ENCODE measurements around the gene MAU2.
"Not testable (repeated sequence)": the region's sequence is repeated elsewhere in the genome, so short reads cannot be mapped to it uniquely, and the experiment has no call there.

Gene MAU2

DNA sequence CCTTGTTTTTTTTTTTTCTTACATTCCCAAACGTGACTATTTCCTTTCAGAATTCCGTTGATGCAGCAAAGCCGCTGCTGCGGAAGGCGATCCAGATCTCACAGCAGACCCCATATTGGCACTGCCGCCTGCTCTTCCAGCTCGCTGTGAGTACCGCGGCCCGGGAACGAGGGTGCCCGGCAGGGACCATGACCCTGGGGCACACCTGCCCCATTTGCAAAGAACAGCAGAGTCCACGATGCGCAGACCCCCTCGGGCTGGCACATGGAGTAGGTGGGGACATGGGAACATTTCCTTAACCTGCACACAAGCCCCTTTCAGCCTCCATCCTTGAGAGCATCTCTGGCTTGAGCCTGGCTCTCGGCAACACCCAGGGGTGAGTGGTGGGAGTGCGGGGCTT lies 16.5 kb downstream of the MAU2 start:
- Histone ChIP-seq H3K36me3 (ENCODE audit: control insufficient read depth, insufficient read depth, low read length) (peaks cover 54% of the 10 kb centered on the region), H3K4me3 (ENCODE audit: low read depth, low read length) (no peak overlapping the region), H3K4me1 (ENCODE audit: control insufficient read depth, insufficient read depth, low read length) (no peaks in the 10 kb centered on the region), H3K9ac (ENCODE audit: low read depth, low read length) (no peak overlapping the region), H3K27me3 (ENCODE audit: control insufficient read depth, insufficient read depth, low read length) (no peaks in the 10 kb centered on the region), H3K9me3 (ENCODE audit: control insufficient read depth, insufficient read depth, low read length) (no peaks in the 10 kb centered on the region)

DNA sequence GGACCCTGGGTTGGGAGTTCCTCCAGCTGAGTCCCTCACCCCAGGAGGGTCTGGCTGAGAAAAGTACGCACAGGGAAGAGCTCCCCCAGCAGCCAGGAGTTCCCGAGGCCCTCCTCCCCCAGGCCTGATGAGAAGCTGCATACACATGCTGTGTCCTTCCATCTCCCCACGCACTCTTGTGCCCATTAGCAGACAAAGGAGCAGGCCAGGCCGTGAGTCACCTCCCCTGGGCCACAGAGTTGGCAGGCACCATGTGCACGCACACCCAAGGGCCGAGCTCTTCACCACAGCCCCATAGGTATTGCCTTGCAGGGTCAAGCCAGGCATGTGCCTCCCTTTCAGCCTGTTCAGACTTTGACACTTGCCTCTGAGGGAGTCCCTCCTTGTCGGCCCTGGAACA lies 17.5 kb downstream of the MAU2 start:
- H3K9me3 ChIP-seq (ENCODE audit: control insufficient read depth, insufficient read depth, low read length) = no peaks in the 10 kb centered on the region
- peaks cover 64% of the 10 kb centered on the region for H3K36me3 ChIP-seq (ENCODE audit: control insufficient read depth, insufficient read depth, low read length)
- no peak overlapping the region for H3K4me3 ChIP-seq (ENCODE audit: low read depth, low read length)
- H3K4me1 ChIP-seq (ENCODE audit: control insufficient read depth, insufficient read depth, low read length) = no peaks in the 10 kb centered on the region
- no peaks in the 10 kb centered on the region for H3K27me3 ChIP-seq (ENCODE audit: control insufficient read depth, insufficient read depth, low read length)
- no peak overlapping the region for H3K9ac ChIP-seq (ENCODE audit: low read depth, low read length)

DNA sequence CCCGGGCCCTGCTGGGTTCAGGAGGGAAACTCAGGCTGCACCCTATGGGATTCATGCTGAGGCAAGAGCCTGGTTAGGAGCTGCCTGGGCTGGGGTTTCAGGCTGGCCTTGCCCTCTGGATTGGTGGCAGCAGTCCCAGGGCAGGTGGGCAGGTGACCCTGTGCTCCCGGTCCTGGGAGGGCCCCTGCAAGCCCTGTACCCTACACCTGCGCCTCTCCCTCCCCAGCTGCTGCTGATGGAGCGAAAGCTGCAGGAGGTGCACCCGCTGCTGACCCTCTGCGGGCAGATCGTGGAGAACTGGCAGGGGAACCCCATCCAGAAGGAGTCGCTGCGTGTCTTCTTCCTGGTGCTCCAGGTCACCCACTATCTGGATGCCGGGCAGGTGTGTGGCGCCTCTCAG lies 20.4 kb downstream of the MAU2 start:
- H3K36me3 ChIP-seq (ENCODE audit: control insufficient read depth, insufficient read depth, low read length) = peaks cover 76% of the 10 kb centered on the region

DNA sequence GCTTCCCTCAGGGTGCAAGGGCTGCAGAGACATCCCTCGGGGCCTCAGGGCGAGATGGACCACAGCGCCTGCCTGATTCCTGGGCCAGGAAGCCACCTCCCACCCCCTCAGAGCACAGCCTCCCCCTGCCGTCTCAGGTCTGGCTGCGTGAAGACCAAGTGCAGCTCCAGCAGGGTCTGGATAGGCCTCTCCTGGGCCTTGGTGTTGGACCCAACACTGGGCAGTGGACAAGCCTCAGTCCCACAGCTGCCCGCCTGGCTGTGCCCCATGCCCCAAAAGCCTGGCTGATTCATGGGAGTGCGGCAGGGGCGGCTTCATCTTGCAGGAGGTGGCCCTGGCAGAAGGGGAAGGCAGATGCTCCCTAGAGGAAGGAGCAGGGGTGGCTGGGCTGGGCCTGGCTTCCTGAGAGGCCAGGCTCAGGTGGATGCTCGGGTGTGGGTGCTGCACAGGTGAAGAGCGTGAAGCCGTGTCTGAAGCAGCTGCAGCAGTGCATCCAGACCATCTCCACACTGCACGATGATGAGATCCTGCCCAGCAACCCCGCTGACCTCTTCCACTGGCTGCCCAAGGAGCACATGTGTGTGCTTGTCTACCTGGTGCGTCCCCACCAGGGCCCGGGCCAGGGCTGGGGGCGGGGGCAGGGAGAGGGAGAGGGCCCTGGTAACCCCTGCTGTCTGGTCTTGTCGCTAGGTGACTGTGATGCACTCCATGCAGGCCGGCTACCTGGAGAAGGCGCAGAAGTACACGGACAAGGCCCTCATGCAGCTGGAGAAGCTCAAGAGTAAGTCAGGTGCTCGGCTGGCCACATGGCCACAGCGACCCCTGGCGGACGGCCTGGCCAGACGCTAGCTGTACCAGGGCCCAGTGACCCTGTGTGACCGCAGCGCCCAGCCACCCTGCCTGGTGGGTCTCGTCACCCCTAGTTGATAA lies 21.7 kb downstream of the MAU2 start:
- no peaks in the 10 kb centered on the region for H3K4me1 ChIP-seq (ENCODE audit: control insufficient read depth, insufficient read depth, low read length)
- H3K36me3 ChIP-seq (ENCODE audit: control insufficient read depth, insufficient read depth, low read length) = peaks cover 70% of the 10 kb centered on the region
- no peaks in the 10 kb centered on the region for H3K9me3 ChIP-seq (ENCODE audit: control insufficient read depth, insufficient read depth, low read length)
- H3K4me3 ChIP-seq (ENCODE audit: low read depth, low read length) = no peak overlapping the region
- no peak overlapping the region for H3K9ac ChIP-seq (ENCODE audit: low read depth, low read length)
- H3K27me3 ChIP-seq (ENCODE audit: control insufficient read depth, insufficient read depth, low read length) = no peaks in the 10 kb centered on the region

More for the DNA sequence above, 20.4 kb downstream of the MAU2 start:
- no peak overlapping the region for H3K4me3 ChIP-seq (ENCODE audit: low read depth, low read length)
- no peak overlapping the region for H3K9ac ChIP-seq (ENCODE audit: low read depth, low read length)
- H3K9me3 ChIP-seq (ENCODE audit: control insufficient read depth, insufficient read depth, low read length) = no peaks in the 10 kb centered on the region
- H3K4me1 ChIP-seq (ENCODE audit: control insufficient read depth, insufficient read depth, low read length) = no peaks in the 10 kb centered on the region
- H3K27me3 ChIP-seq (ENCODE audit: control insufficient read depth, insufficient read depth, low read length) = no peaks in the 10 kb centered on the region

DNA sequence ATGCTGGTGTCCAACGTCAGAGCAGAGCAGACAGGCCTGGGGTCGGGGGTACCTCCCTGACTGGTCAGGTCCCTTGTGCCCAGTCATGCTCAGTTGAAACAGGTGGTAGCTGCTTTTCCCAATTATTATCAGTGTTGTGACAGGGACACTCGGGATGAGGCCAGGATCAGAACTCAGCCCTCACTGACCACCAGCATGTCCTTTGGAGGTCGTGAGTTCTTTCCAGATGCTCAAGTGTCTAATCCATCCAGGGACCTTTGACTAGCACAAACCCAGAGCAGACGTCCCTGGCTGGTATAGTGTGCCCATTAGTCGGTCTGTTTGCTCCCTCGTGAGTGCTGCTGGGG lies 22.4 kb downstream of the MAU2 start:
- no peak overlapping the region for H3K4me3 ChIP-seq (ENCODE audit: low read depth, low read length)
- no peaks in the 10 kb centered on the region for H3K27me3 ChIP-seq (ENCODE audit: control insufficient read depth, insufficient read depth, low read length)
- H3K36me3 ChIP-seq (ENCODE audit: control insufficient read depth, insufficient read depth, low read length) = peaks cover 64% of the 10 kb centered on the region
- no peak overlapping the region for H3K9ac ChIP-seq (ENCODE audit: low read depth, low read length)
- H3K9me3 ChIP-seq (ENCODE audit: control insufficient read depth, insufficient read depth, low read length) = no peaks in the 10 kb centered on the region
- no peaks in the 10 kb centered on the region for H3K4me1 ChIP-seq (ENCODE audit: control insufficient read depth, insufficient read depth, low read length)

DNA sequence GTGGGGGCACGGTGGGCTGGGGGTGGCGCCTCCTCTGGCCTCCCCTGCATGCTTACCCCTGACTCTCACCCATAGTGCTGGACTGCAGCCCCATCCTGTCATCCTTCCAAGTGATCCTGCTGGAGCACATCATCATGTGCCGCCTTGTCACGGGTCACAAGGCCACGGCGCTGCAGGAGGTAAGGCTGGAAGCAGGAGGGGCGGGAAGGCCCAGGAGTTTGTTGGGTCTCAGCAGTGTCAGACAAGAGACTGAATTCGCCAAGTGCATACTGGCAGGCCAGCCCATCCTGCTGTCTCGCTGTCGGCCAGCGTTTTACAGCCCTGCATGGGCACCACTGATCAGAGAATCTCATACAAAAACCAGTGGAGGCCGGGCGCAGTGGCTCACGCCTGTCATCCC lies 23.1 kb downstream of the MAU2 start:
- no peak overlapping the region for H3K4me3 ChIP-seq (ENCODE audit: low read depth, low read length)
- peaks cover 62% of the 10 kb centered on the region for H3K36me3 ChIP-seq (ENCODE audit: control insufficient read depth, insufficient read depth, low read length)
- no peaks in the 10 kb centered on the region for H3K27me3 ChIP-seq (ENCODE audit: control insufficient read depth, insufficient read depth, low read length)
- H3K9ac ChIP-seq (ENCODE audit: low read depth, low read length) = no peak overlapping the region
- no peaks in the 10 kb centered on the region for H3K9me3 ChIP-seq (ENCODE audit: control insufficient read depth, insufficient read depth, low read length)
- no peaks in the 10 kb centered on the region for H3K4me1 ChIP-seq (ENCODE audit: control insufficient read depth, insufficient read depth, low read length)

DNA sequence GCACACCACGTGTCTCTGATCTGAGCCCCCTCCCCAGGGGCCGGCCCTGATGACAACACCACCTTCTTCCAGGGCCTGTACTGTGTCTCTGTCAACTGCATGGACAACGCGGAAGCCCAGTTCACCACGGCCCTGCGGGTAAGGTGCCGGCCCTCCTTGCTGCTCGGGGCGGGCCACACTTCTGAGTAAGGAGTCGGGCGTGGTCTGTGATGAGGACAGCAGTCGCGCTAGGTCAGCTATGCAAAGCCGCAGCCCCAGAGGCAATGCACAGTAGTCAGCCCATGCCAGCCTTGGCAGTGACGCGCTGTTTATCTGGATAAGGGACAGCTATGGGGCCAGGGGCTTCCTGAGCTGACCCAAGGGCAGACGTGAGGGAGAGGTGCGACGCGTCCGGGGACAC lies 24.6 kb downstream of the MAU2 start:
- no peaks in the 10 kb centered on the region for H3K4me1 ChIP-seq (ENCODE audit: control insufficient read depth, insufficient read depth, low read length)
- H3K9ac ChIP-seq (ENCODE audit: low read depth, low read length) = no peak overlapping the region
- H3K4me3 ChIP-seq (ENCODE audit: low read depth, low read length) = no peak overlapping the region
- no peaks in the 10 kb centered on the region for H3K9me3 ChIP-seq (ENCODE audit: control insufficient read depth, insufficient read depth, low read length)
- peaks cover 68% of the 10 kb centered on the region for H3K36me3 ChIP-seq (ENCODE audit: control insufficient read depth, insufficient read depth, low read length)
- no peaks in the 10 kb centered on the region for H3K27me3 ChIP-seq (ENCODE audit: control insufficient read depth, insufficient read depth, low read length)

DNA sequence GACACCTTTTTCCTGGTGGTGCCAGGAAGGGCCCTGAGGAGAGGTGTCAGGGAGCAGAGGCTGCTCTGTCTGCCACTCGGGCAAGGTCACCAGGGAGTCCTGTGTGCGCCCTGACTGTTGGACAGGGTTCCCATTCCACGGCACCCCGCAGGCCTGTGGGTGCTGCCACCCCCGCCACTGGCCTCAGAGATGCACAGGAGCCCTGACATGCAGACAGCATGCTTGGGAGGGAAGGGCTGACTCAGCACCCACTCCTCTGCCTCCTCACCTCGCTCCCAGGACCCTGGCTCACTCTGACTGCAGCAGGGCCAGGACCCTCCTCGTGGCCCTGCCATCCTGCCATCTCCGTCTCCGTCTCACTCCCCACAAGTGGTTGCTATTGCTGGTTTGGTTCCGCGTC lies 25.3 kb downstream of the MAU2 start:
- Histone ChIP-seq H3K27me3 (ENCODE audit: control insufficient read depth, insufficient read depth, low read length) (no peaks in the 10 kb centered on the region), H3K9ac (ENCODE audit: low read depth, low read length) (no peak overlapping the region), H3K4me3 (ENCODE audit: low read depth, low read length) (no peak overlapping the region), H3K36me3 (ENCODE audit: control insufficient read depth, insufficient read depth, low read length) (peaks cover 64% of the 10 kb centered on the region), H3K9me3 (ENCODE audit: control insufficient read depth, insufficient read depth, low read length) (no peaks in the 10 kb centered on the region), H3K4me1 (ENCODE audit: control insufficient read depth, insufficient read depth, low read length) (no peaks in the 10 kb centered on the region)

DNA sequence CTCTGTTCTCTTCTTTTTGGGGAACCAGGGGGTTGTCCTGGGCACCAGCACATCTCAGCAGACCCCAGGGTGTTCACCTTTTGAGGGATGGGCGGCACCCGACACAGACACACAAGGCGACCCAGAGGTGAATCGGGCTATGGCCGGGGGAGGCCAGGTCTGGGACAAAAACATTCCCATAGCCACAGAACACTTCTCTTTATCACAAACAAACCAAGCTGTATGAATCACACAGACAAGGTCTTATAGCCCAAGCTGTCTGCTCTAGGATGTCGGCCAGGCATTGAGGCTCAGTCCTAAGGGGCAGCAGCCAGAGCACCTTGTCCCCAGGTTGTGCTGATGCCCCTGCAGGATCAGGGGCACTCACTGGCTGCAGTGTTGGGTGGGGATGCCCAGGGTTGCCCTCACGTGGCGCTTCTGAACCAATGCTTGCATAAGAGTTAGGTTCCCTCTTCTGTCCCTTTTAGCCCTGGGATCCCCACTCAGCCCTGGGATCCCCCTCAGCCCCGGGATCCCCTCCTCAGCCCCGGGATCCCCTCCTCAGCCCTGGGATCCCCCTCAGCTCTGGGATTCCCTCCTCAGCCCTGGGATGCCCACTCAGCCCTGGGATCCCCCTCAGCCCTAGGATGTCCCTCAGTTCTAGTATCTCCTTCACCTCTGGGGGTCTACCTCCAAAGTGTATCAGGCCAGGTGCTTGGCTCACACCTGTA lies 26.9 kb downstream of the MAU2 start:
- H3K4me3 ChIP-seq (ENCODE audit: low read depth, low read length) = no peak overlapping the region
- no peak overlapping the region for H3K9ac ChIP-seq (ENCODE audit: low read depth, low read length)
- no peaks in the 10 kb centered on the region for H3K4me1 ChIP-seq (ENCODE audit: control insufficient read depth, insufficient read depth, low read length)
- H3K27me3 ChIP-seq (ENCODE audit: control insufficient read depth, insufficient read depth, low read length) = no peaks in the 10 kb centered on the region
- H3K36me3 ChIP-seq (ENCODE audit: control insufficient read depth, insufficient read depth, low read length) = peaks cover 53% of the 10 kb centered on the region
- no peaks in the 10 kb centered on the region for H3K9me3 ChIP-seq (ENCODE audit: control insufficient read depth, insufficient read depth, low read length)

DNA sequence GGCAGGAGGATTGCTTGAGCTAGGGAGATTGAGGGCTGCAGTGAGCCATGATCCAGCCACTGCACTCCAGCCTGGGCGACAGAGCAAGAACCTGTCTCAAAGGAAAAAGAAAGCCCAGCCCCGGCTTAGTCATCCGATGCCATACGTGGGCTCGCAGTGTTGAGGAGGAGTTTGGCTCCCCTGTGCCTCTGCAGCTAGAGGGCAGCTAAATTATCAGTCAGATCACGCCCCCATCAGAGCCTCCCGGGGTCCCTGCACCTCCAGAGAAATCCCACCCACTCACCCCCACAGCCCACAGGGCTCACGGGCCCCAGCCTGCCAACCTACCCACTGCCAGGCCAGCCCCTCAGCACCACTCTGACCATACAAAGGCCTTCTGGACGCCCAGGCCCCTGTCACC lies 27.6 kb downstream of the MAU2 start:
- Histone ChIP-seq H3K36me3 (ENCODE audit: control insufficient read depth, insufficient read depth, low read length) (peaks cover 51% of the 10 kb centered on the region), H3K27me3 (ENCODE audit: control insufficient read depth, insufficient read depth, low read length) (no peaks in the 10 kb centered on the region), H3K9me3 (ENCODE audit: control insufficient read depth, insufficient read depth, low read length) (no peaks in the 10 kb centered on the region), H3K4me3 (ENCODE audit: low read depth, low read length) (no peak overlapping the region), H3K4me1 (ENCODE audit: control insufficient read depth, insufficient read depth, low read length) (no peaks in the 10 kb centered on the region), H3K9ac (ENCODE audit: low read depth, low read length) (no peak overlapping the region)

DNA sequence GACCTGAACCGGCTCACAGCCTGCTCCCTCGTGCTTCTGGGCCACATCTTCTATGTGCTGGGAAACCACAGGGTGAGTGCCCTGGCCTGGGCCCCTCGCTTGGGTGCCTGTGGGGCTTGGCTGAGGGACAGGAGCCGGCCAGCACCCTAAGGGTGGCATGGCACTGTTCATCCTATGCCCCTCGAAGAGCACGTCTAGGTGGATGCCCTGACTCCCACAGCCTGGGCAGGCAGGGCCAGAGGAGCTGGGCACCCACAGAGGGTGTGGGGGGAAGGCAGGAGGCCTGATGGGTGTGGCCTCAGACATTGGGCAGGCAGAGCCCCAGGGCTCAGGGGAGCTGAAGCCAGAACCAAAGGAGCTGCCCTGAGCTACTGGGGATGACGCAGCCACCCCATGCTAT lies 28.7 kb downstream of the MAU2 start:
- no peak overlapping the region for H3K9ac ChIP-seq (ENCODE audit: low read depth, low read length)
- H3K4me3 ChIP-seq (ENCODE audit: low read depth, low read length) = no peak overlapping the region
- no peaks in the 10 kb centered on the region for H3K4me1 ChIP-seq (ENCODE audit: control insufficient read depth, insufficient read depth, low read length)
- H3K36me3 ChIP-seq (ENCODE audit: control insufficient read depth, insufficient read depth, low read length) = peaks cover 45% of the 10 kb centered on the region
- no peaks in the 10 kb centered on the region for H3K9me3 ChIP-seq (ENCODE audit: control insufficient read depth, insufficient read depth, low read length)
- no peaks in the 10 kb centered on the region for H3K27me3 ChIP-seq (ENCODE audit: control insufficient read depth, insufficient read depth, low read length)

DNA sequence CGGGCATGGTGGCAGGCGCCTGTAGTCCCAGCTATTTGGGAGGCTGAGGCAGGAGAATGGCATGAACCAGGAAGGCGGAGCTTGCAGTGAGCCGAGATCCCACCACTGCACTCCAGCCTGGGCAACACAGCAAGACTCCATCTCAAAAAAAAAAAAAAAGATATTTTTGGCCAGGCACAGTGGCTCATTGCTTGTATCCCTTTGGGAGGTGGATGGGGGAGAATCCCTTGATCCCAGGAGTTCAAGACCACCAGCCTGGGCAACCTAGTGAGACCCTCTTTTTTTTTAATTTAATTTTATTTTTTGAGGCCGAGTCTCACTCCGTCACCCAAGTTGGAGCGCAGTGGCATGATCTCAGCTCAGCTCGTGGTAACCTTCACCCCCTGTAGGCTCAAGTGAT lies 30.1 kb downstream of the MAU2 start:
- peaks cover 45% of the 10 kb centered on the region for H3K36me3 ChIP-seq (ENCODE audit: control insufficient read depth, insufficient read depth, low read length)
- H3K9ac ChIP-seq (ENCODE audit: low read depth, low read length); H3K4me3 ChIP-seq (ENCODE audit: low read depth, low read length): not testable (repeated sequence)

More for the DNA sequence above, 30.1 kb downstream of the MAU2 start:
- not testable (repeated sequence) for H3K27me3 ChIP-seq (ENCODE audit: control insufficient read depth, insufficient read depth, low read length); H3K9me3 ChIP-seq (ENCODE audit: control insufficient read depth, insufficient read depth, low read length); H3K4me1 ChIP-seq (ENCODE audit: control insufficient read depth, insufficient read depth, low read length)
